HFF-Myc (cell line): Measurements from ENCODE around the gene EEFSEC.

ENCODE experiments used
- DNase-seq: peaks from one replicate; pipeline ENCODE4 v3.0.0-alpha.2; 2011; ENCODE audit warnings: low read depth; ENCODE audit errors: extremely low read depth
- H3K4me3 ChIP-seq: replicated peaks from 2 replicates; pipeline ENCODE4 v1.5.1; 2011; ENCODE audit warnings: low read depth, mild to moderate bottlenecking, control low read depth, low read length
- CTCF ChIP-seq: IDR thresholded peaks from 2 replicates; pipeline ENCODE4 v1.5.1; 2012; ENCODE audit warnings: mild to moderate bottlenecking, low read depth, low read length, control low read depth; ENCODE audit errors: missing control alignments

EEFSEC gene

GRCh38 chr3:128279601-128279880 lies 126.3 kb downstream of the EEFSEC start:
- no peak overlapping the region for H3K4me3 ChIP-seq
- DNase-seq = no peak
- TF ChIP-seq CTCF = no peak

GRCh38 chr3:128280481-128281052 lies 127.3 kb downstream of the EEFSEC start:
- DNase-seq = no peak
- H3K4me3 ChIP-seq = no peak overlapping the region
- TF ChIP-seq CTCF = no peak

GRCh38 chr3:128281056-128281455 lies 127.8 kb downstream of the EEFSEC start:
- TF ChIP-seq CTCF = no peak
- no peak for DNase-seq
- no peak overlapping the region for H3K4me3 ChIP-seq

GRCh38 chr3:128281461-128282367 lies 128.4 kb downstream of the EEFSEC start:
- no peak overlapping the region for H3K4me3 ChIP-seq
- TF ChIP-seq CTCF = no peak
- no peak for DNase-seq

GRCh38 chr3:128282380-128283196 lies 129.3 kb downstream of the EEFSEC start:
- TF ChIP-seq CTCF = no peak
- DNase-seq = no peak

GRCh38 chr3:128283421-128283820 lies 130.1 kb downstream of the EEFSEC start:
- H3K4me3 ChIP-seq = no peak overlapping the region
- DNase-seq = no peak
- no peak for TF ChIP-seq CTCF

More at GRCh38 chr3:128282380-128283196, 129.3 kb downstream of the EEFSEC start:
- H3K4me3 ChIP-seq = no peak overlapping the region
